Measurements from ENCODE around the gene AGBL1.

The AGBL1 gene

GRCh38 chr15:86101818-86102217, 22.1 kb downstream of the AGBL1 start (continued):
- no peak for TF ChIP-seq ZNF274 (IDR thresholded peaks at IDR 0.05; ENCODE audit: low read length)
- TF ChIP-seq ZNF274 (tag by site-specific recombination; IDR thresholded peaks at IDR 0.05; ENCODE audit: borderline replicate concordance), result no peak
- no peak for TF ChIP-seq ZFP37 (tag by site-specific recombination; IDR thresholded peaks at IDR 0.05)
- no peak for TF ChIP-seq PBX3 (CRISPR knock-in tag; IDR thresholded peaks at IDR 0.05)
- TF ChIP-seq ZBTB11 (tag by site-specific recombination; conservative IDR thresholded peaks at IDR 0.05; ENCODE audit: low read depth), result no peak
- no peak for TF ChIP-seq OVOL3 (tag by site-specific recombination; IDR thresholded peaks at IDR 0.05)
- TF ChIP-seq ZNF707 (tag by site-specific recombination; IDR thresholded peaks at IDR 0.05), result no peak
- TF ChIP-seq ZNF362 (tag by site-specific recombination; IDR thresholded peaks at IDR 0.05), result no peak
- TF ChIP-seq ZNF501 (tag by site-specific recombination; IDR thresholded peaks at IDR 0.05), result no peak
- no peak for TF ChIP-seq ZNF529 (tag by site-specific recombination; IDR thresholded peaks at IDR 0.05; ENCODE audit: insufficient replicate concordance)

- Histone ChIP-seq H3K4me3 (ENCODE audit: low read depth, low read length) (no peak overlapping the region), H3K27ac (ENCODE audit: extremely low read depth, low read depth, low read length) (no peak overlapping the region), H3K4me1 (ENCODE audit: control insufficient read depth, insufficient read depth, low read length) (no peaks in the 10 kb centered on the region), H3K36me3 (ENCODE audit: control insufficient read depth in 2 of 2, insufficient read depth in 1 of 2, low read length in 2 of 2) (no peaks in the 10 kb centered on the region), H3K9me3 (ENCODE audit: control insufficient read depth, insufficient read depth, low read depth, low read length) (no peaks in the 10 kb centered on the region)
- ChIA-PET CTCF (interaction anchor here (0.7 kb wide), 1 partner anchor 10 kb away, joined by 3 read pairs; no protein-coding TSS in a partner anchor), POLR2A (no interaction called here)
- TF ChIP-seq ZXDB (tag by site-specific recombination; IDR thresholded peaks at IDR 0.05), result no peak
- no peak for TF ChIP-seq BCL11A (tag by site-specific recombination; IDR thresholded peaks at IDR 0.05; ENCODE audit: low read depth)
- no peak for TF ChIP-seq SCRT1 (tag by site-specific recombination; IDR thresholded peaks at IDR 0.05; ENCODE audit: borderline replicate concordance)
- no peak for TF ChIP-seq ZNF169 (tag by site-specific recombination; IDR thresholded peaks at IDR 0.05)
- TF ChIP-seq ZNF280C (tag by site-specific recombination; IDR thresholded peaks at IDR 0.05), result no peak
- TF ChIP-seq ZBTB26 (tag by site-specific recombination; optimal IDR thresholded peaks at IDR 0.05), result no peak
- TF ChIP-seq KLF7 (tag by site-specific recombination; IDR thresholded peaks at IDR 0.05; ENCODE audit: borderline replicate concordance), result no peak
- TF ChIP-seq ZNF555 (tag by site-specific recombination; conservative IDR thresholded peaks at IDR 0.05), result no peak
- TF ChIP-seq PBX3 (CRISPR knock-in tag; IDR thresholded peaks at IDR 0.05), result no peak
- no peak for TF ChIP-seq ZNF747 (tag by site-specific recombination; IDR thresholded peaks at IDR 0.05)
- no peak for TF ChIP-seq GLI4 (tag by site-specific recombination; IDR thresholded peaks at IDR 0.05)
- TF ChIP-seq ZNF366 (tag by site-specific recombination; conservative IDR thresholded peaks at IDR 0.05), result no peak
- TF ChIP-seq ZNF266 (tag by site-specific recombination; IDR thresholded peaks at IDR 0.05; ENCODE audit: low read depth), result no peak
- TF ChIP-seq ZNF10 (tag by site-specific recombination; IDR thresholded peaks at IDR 0.05), result no peak
- no peak for TF ChIP-seq ZNF585B (tag by site-specific recombination; IDR thresholded peaks at IDR 0.05)
- TF ChIP-seq KLF8 (tag by site-specific recombination; IDR thresholded peaks at IDR 0.05), result no peak
- no peak for TF ChIP-seq ZSCAN16 (tag by site-specific recombination; IDR thresholded peaks at IDR 0.05)
- TF ChIP-seq SETDB1 (IDR thresholded peaks at IDR 0.05; ENCODE audit: insufficient read length, low read length), result no peak
- TF ChIP-seq ZNF354C (tag by site-specific recombination; IDR thresholded peaks at IDR 0.05; ENCODE audit: borderline replicate concordance, low read depth), result no peak
- TF ChIP-seq ZNF324 (tag by site-specific recombination; IDR thresholded peaks at IDR 0.05), result no peak
These were observed 24.2 kb downstream of the AGBL1 start for GRCh38 chr15:86103825-86104224.
